ENCODE results near the gene PROSER3. TPM values are rescaled to one million over a fixed set of nuclear protein-coding genes. Genes with fewer than 3 reads are reported as not detected.

The PROSER3 gene
- total and polyA plus RNA-seq, 2 of the 13 experiments (the other 11 are each of a cell fraction or from before 2014, with no cell fraction given): 5.1 to 5.7 TPM

DNA sequence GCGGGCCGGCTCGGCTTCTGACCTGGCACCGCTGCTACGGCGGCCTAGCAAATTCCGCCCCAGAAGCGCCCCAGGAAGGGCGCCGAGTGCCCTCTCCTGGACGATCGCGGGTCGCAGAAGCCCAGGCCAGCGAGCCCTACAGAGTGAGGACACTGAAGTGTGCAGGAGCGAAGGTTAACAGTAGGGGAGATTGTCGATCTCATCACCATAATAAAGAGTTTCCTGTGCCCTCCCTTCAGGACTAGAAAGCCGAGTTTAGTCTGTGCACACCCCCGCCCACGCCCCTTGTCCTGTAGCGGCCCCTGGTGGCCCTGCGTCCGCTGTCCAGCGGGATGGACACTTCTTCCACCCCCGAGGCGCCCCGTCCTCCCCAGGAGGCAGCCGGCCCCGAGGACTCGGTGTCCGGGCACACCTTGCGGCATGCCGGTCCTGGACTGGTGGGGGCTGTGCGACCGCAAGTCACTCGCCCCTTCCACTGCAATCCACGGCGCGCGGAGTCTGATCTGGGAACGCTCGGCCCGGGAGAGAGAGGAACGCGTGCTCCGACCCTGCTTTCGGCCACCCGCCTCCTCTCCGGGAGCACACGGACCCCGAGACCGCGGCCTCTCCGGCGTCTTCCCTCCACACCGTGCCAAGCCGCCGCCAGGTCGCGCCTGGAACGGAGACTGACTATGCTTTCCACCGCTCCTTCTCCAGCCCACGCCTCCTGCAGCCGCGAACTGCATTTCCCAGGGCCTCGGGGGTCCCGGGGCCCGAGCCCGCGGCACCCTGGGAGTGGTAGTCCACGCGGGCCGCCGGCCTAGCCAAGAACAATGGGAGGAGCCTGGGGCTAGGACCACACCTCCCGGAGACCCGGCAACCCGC is 40.9 kb upstream of the PROSER3 start (continued):
- TF ChIP-seq BRF2 (CRISPR knock-in tag; IDR thresholded peaks at IDR 0.05) (peak; percentile 58; the same call in 1 of the 2 replicates), HNF4A (CRISPR knock-in tag; IDR thresholded peaks at IDR 0.05) (peak; percentile 27; the same call in 1 of the 2 replicates), ZNF644 (CRISPR knock-in tag; IDR thresholded peaks at IDR 0.05; ENCODE audit: low read depth) (peak; percentile 45; the same call in 1 of the 2 replicates), MBD4 (IDR thresholded peaks at IDR 0.05; ENCODE audit: borderline replicate concordance, low read length) (no peak), PPARG (CRISPR knock-in tag; conservative IDR thresholded peaks at IDR 0.05) (0 out of 2 replicates have a peak, but pooled peaks have one; percentile 19), FLYWCH1 (CRISPR knock-in tag; IDR thresholded peaks at IDR 0.05) (no peak), GATAD1 (CRISPR knock-in tag; IDR thresholded peaks at IDR 0.05) (peak; percentile 68), ATF6 (CRISPR knock-in tag; conservative IDR thresholded peaks at IDR 0.05) (no peak; the same call in 1 of the 2 replicates), FIP1L1 (IDR thresholded peaks at IDR 0.05; ENCODE audit: borderline replicate concordance, insufficient read depth, low read depth, low read length) (no peak), EED (CRISPR knock-in tag; IDR thresholded peaks at IDR 0.05) (no peak), CBX1 (IDR thresholded peaks at IDR 0.05; ENCODE audit: low read depth) (no peak), ZNF768 (CRISPR knock-in tag; IDR thresholded peaks at IDR 0.05) (peak; percentile 19; the same call in 1 of the 2 replicates), HCFC1 (IDR thresholded peaks at IDR 0.05; ENCODE audit: low read depth, low read length) (peak; percentile 86; the same call in 1 of the 2 replicates), ZNF207 (IDR thresholded peaks at IDR 0.05; ENCODE audit: borderline replicate concordance) (no peak), REPIN1 (CRISPR knock-in tag; IDR thresholded peaks at IDR 0.05; ENCODE audit: borderline replicate concordance, low read depth) (peak; percentile 51; the same call in 1 of the 2 replicates), FOSL1 (CRISPR knock-in tag; IDR thresholded peaks at IDR 0.05; ENCODE audit: borderline replicate concordance) (no peak), RBAK (CRISPR knock-in tag; IDR thresholded peaks at IDR 0.05) (no peak), EP300 (IDR thresholded peaks at IDR 0.05; ENCODE audit: low read depth in 2 of 2, low read length in 2 of 2) (no peak), EP300 (CRISPR knock-in tag; IDR thresholded peaks at IDR 0.05; ENCODE audit: borderline replicate concordance) (no peak), GTF3A (CRISPR knock-in tag; conservative IDR thresholded peaks at IDR 0.05) (0 out of 2 replicates have a peak, but pooled peaks have one; percentile 75), ZNF20 (CRISPR knock-in tag; IDR thresholded peaks at IDR 0.05) (no peak)
- TF ChIP-seq, protein P1, sequence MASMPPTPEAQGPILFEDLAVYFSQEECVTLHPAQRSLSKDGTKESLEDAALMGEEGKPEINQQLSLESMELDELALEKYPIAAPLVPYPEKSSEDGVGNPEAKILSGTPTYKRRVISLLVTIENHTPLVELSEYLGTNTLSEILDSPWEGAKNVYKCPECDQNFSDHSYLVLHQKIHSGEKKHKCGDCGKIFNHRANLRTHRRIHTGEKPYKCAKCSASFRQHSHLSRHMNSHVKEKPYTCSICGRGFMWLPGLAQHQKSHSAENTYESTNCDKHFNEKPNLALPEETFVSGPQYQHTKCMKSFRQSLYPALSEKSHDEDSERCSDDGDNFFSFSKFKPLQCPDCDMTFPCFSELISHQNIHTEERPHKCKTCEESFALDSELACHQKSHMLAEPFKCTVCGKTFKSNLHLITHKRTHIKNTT (CRISPR knock-in tag; IDR thresholded peaks at IDR 0.05): no peak
- TF ChIP-seq, protein P2, sequence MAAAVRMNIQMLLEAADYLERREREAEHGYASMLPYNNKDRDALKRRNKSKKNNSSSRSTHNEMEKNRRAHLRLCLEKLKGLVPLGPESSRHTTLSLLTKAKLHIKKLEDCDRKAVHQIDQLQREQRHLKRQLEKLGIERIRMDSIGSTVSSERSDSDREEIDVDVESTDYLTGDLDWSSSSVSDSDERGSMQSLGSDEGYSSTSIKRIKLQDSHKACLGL (CRISPR knock-in tag; IDR thresholded peaks at IDR 0.05): no peak; the same call in 1 of the 2 replicates

Measured in HepG2 (cell line).